Stomach smooth muscle (tissue), 2 donors: ENCODE measurements around the gene SH2B2.
"Not testable (repeated sequence)": the region's sequence is repeated elsewhere in the genome, so short reads cannot be mapped to it uniquely, and the experiment has no call there.

ENCODE experiments used
- H3K27ac ChIP-seq: one replicate; pipeline ENCODE4 v1.7.0; 2013; ENCODE audit warnings: mild to moderate bottlenecking, low read length, inconsistent platforms
- H3K27me3 ChIP-seq, 2 donors: one replicate each; pipeline ENCODE4 v1.7.0; 2013; ENCODE audit warnings: low read length in 2 of 2; ENCODE audit not compliant: insufficient read depth in 2 of 2, control insufficient read depth in 1 of 2
- H3K36me3 ChIP-seq, 2 donors: one replicate each; pipeline ENCODE4 v1.7.0; 2013; ENCODE audit warnings: low read length in 2 of 2; ENCODE audit not compliant: control insufficient read depth in 2 of 2, insufficient read depth in 2 of 2
- H3K4me1 ChIP-seq: one replicate; pipeline ENCODE4 v1.7.0; 2013; ENCODE audit warnings: low read length; ENCODE audit not compliant: control insufficient read depth, insufficient read depth
- H3K4me3 ChIP-seq, 2 donors: one replicate each; pipeline ENCODE4 v1.7.0; 2013; ENCODE audit warnings: low read length in 2 of 2
- H3K9ac ChIP-seq, 2 donors: one replicate each; pipeline ENCODE4 v1.7.0; 2013; ENCODE audit warnings: low read length in 2 of 2, mild to moderate bottlenecking in 1 of 2
- H3K9me3 ChIP-seq, 2 donors: one replicate each; pipeline ENCODE4 v1.7.0; 2013; ENCODE audit warnings: low read length in 2 of 2; ENCODE audit not compliant: control insufficient read depth in 2 of 2
- donor health status: healthy.
- donor health status: Pancreatic carcinoma.

The SH2B2 gene

DNA sequence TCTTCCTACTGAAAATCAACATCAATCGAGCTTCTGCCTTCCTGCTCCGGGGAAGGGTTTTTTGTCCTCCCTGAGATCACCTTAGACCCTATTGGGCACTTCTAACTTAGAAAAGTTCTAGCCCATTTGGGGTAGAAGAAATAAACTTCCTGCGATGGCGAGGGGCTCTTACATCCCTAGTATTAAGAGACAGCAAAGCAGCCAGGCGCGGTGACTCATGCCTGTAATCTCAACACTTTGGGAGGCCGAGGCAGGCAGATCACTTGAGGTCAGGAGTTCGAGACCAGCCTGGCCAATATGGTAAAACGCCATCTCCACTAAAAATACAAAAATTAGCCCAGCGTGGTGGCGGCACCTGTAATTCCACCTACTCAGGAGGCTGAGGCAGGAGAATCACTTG lies 38.4 kb downstream of the SH2B2 start:
- not testable (repeated sequence) for H3K36me3 ChIP-seq, H3K4me1 ChIP-seq

DNA sequence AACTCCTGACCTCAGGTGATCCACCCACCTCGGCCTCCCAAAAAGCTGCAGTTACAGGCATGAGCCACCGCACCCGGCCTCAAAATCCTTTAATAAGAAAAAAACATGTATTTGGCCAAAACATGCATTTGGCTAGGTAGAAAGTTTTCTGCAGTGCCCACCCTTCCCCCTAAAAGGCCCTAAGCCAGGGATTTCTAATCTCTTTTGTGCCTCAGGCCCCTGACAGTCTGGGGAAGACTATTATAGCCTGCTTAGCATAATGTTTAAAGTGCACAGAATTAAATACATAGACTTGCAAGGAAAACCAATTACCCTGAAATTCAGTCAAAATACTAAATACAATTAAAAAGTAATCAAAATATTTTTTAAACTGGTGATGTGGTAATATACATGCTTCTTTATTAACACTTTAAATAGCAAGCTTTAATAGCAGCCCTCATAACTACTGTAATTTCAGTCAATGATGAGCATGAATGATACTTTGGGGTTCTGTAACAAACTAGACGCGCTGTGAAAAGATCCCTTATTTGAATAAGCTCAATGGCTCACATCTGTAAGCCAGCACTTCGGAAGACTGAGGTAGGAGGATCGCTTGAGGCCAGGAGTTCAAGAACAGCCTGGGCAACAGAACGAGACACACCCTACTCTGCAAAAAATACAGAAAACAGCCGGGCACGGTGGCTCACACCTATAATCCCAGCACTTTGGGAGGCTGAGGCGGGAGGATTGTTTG lies 39.7 kb downstream of the SH2B2 start:
- peaks cover 0 to 18% of the 10 kb centered on the region in 2 donors for H3K27me3 ChIP-seq
- no peaks in the 10 kb centered on the region for H3K4me1 ChIP-seq
- no peaks in the 10 kb centered on the region for H3K9me3 ChIP-seq
- H3K27ac ChIP-seq, result no peak overlapping the region
- no peak overlapping the region for H3K9ac ChIP-seq
- no peak overlapping the region for H3K4me3 ChIP-seq
- H3K36me3 ChIP-seq, result no peaks in the 10 kb centered on the region

More for the DNA sequence above, 38.4 kb downstream of the SH2B2 start:
- not testable (repeated sequence) for H3K4me3 ChIP-seq, H3K9ac ChIP-seq, H3K9me3 ChIP-seq, H3K27ac ChIP-seq
- H3K27me3 ChIP-seq, result peaks cover 4 to 24% of the 10 kb centered on the region in 2 donors

DNA sequence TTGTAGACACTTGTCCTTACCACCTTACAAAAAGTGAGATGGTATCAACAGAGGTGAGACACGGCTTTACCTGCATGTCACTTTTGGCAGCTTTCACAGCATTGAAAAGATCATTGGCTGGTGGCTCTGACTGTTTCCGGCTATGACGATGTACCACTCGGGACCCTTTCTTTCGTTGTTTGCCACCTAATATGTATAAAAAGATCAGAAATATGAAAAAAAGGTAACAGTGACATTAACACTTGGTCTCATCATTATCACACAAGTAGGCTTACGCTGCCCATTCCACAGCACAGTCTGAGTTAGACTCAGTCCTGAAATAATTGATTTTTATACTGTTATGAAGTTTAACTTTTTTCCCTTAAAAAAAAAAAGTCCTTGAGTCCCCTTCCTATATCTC lies 40.5 kb downstream of the SH2B2 start:
- H3K4me1 ChIP-seq, H3K4me3 ChIP-seq, H3K9me3 ChIP-seq, H3K9ac ChIP-seq, H3K27ac ChIP-seq, H3K36me3 ChIP-seq: not testable (repeated sequence)
- peaks cover 0 to 13% of the 10 kb centered on the region in 2 donors for H3K27me3 ChIP-seq

DNA sequence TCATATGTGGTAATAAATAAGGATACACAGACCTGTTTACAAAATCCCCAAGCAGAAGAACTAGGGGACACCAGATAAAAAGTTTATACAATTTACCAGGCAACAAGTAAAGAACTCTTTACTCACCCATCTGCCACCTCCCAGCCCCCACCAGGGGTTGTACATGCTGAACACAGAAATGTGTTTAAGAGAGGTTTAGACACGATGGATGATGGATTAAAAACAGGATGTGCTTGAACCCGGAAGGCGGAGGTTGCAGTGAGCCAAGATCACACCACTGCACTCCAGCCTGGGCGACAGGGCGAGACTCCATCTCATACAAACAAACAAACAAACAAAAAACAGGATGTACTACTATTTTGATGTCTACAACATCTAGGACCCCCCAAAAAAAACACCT lies 42.2 kb downstream of the SH2B2 start:
- not testable (repeated sequence) for H3K4me1 ChIP-seq, H3K27me3 ChIP-seq, H3K27ac ChIP-seq, H3K36me3 ChIP-seq, H3K9ac ChIP-seq, H3K4me3 ChIP-seq, H3K9me3 ChIP-seq

DNA sequence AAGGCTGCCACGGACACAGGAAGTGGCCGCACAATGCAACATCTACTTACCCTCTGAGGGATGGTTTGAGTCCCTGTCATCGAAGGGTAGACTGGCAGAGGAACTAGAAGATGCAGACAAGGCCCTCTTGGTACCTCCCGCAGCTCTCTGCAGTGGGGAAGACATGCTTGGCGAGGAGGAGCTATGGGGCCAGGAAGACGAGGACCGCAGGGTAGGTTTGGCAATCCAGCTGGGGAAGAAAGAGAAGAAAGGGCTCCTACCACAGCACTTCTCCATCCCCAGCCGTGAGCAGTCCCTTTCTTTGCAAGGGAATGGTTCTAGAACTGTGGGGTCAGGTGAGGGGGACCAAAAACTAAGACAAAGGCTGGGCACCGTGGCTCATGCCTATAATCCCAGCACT lies 42.7 kb downstream of the SH2B2 start:
- not testable (repeated sequence) for H3K27ac ChIP-seq, H3K4me1 ChIP-seq, H3K27me3 ChIP-seq, H3K9me3 ChIP-seq, H3K36me3 ChIP-seq, H3K9ac ChIP-seq, H3K4me3 ChIP-seq

DNA sequence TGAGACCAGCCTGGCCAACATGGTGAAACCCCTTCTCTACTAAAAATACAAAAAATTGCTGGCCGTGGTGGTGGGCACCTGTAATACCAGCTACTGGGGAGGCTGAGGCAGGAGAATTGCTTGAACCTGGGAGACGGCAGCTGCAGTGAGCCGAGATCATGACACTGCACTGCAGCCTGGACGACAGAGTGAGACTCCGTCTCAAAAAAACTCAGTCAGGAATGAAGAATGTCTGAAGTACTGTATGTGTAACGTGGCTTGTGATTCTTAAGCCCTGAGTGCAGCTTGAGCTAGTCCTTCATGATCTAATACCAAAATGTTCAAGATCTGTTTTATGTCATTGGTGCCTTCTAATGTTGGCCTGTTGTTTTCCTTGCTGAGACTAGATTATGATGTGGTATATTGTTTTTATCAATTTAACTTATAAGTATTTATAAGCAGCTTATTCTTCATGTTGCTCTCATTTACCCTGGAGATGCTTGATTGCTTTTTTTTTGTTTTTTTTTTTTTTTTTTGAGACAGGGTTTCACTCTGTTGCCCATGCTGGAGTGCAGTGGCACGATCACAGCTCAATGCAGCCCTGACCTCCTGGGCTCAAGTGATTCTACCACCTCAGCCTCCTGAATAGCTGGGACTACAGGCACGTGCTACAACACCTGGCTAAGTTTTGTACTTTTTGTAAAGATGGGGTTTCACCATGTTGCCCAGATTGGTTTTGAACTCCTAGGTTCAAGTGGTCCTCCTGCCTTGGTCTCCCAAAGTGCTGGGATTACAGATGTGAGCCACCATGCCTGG lies 44.2 kb downstream of the SH2B2 start:
- H3K9ac ChIP-seq, H3K36me3 ChIP-seq, H3K9me3 ChIP-seq, H3K4me3 ChIP-seq, H3K4me1 ChIP-seq, H3K27ac ChIP-seq, H3K27me3 ChIP-seq: not testable (repeated sequence)

DNA sequence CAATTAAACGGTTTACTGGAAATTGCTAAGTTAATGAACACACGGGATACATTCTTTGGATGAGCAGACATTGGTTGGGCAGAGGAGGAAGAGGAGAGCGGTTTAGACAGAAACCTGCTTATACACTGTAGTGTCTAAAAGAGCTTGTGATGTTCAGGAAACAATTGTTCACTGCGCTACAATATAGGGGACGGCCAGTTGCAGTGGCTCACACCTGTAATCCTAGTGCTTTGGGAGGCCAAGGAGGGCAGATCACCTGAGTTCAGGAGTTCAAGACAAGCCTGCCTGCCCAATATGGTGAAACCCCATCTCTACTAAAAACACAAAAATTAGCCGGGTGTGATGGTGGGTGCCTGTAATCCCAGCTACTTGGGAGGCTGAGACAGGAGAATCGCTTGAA lies 48.9 kb downstream of the SH2B2 start:
- H3K27me3 ChIP-seq, H3K4me3 ChIP-seq, H3K27ac ChIP-seq: not testable (repeated sequence)

DNA sequence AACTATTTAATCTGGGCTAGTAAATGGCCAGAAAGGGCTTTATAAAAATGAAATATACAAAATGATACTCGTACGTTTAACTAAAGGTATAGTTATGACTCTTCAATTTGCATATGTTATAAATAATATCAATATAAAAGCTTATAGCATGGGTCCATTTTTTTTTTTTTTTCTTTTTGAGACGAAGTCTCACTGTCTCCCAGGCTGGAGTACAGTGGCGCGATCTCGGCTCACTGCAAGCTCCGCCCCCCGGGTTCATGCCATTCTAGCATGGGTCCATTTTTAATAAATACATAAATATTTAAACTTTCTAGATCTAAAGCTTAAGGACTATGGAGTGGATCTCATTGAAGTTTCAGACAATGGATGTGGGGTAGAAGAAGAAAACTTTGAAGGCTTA lies 50.3 kb downstream of the SH2B2 start:
- not testable (repeated sequence) for H3K9me3 ChIP-seq, H3K36me3 ChIP-seq, H3K27me3 ChIP-seq, H3K9ac ChIP-seq, H3K4me1 ChIP-seq, H3K27ac ChIP-seq, H3K4me3 ChIP-seq

More for the DNA sequence above, 48.9 kb downstream of the SH2B2 start:
- H3K9me3 ChIP-seq, H3K4me1 ChIP-seq, H3K36me3 ChIP-seq, H3K9ac ChIP-seq: not testable (repeated sequence)

DNA sequence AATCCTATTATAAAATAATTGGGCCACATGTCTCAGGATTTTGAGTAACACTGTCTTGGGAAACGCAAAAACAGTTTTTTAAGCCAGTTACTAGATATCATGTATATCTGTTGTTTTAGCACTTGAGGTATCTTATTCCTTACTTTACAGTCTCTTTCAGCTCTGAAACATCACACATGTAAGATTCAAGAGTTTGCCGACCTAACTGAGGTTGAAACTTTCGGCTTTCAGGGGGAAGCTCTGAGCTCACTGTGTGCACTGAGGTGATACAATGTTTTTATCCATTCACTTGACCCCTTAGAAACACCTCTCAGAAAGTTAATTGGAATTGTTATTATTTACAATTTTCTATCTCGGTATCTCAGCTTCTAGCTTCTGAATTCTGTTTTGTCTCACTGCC lies 50.8 kb downstream of the SH2B2 start:
- H3K36me3 ChIP-seq, H3K27ac ChIP-seq, H3K9ac ChIP-seq, H3K9me3 ChIP-seq, H3K4me1 ChIP-seq, H3K27me3 ChIP-seq, H3K4me3 ChIP-seq: not testable (repeated sequence)

DNA sequence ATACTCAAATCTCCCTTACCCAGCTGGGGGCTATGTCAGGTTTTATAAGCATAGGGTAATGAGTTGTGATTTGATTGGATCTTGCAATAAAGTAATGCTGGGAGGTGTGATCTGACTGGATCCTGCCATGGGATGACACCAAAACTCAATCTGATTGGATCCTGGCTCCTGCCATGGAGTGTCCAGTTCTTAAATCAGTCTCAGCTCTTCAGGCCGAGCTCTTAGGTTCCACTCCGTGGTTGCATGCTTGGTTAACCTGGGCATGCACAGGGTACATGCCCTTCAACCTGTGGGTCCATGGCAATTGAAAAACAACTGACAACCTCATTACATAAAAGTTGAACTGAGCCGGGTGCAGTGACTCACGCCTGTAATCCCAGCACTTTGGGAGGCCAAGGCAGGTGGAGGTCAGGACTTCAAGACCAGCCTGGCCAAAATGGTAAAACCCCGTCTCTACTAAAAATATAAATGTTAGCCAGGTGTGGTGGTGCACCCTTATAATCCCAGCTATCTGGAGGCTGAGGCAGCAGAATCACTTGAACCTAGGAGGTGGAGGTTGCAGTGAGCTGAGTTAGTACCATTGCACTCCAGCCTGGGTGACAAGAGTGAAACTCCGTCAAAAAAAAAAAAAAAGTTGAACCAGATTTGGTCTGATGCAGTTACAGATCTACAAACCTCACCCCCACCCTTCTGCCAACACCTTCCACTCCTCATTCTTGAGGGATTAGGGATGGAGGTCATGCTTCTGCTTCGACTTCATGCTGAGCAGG lies 54.1 kb downstream of the SH2B2 start:
- H3K9me3 ChIP-seq, H3K4me1 ChIP-seq, H3K9ac ChIP-seq, H3K27ac ChIP-seq, H3K4me3 ChIP-seq, H3K36me3 ChIP-seq, H3K27me3 ChIP-seq: not testable (repeated sequence)

DNA sequence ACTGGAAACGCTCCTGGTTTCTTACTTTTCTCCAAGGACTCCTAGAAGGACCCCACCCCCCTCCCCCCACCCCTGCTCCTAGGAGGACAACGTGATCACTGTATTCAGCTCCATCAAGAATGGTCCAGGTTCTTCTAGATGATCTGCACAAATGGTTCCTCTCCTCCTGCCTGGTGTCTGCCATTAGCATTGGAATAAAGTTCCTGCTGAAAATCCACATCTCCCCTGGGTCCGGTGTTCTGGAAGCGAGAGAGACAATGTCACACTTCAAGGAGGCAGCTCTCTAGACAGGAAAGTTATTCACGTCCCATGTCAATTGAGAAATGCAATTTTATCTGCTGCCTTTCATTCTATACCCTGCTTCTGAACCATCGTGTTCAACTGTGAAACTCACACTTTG lies 60.3 kb downstream of the SH2B2 start:
- not testable (repeated sequence) for H3K36me3 ChIP-seq, H3K27ac ChIP-seq, H3K4me1 ChIP-seq, H3K27me3 ChIP-seq, H3K9ac ChIP-seq, H3K9me3 ChIP-seq, H3K4me3 ChIP-seq
